ENCODE data around the gene SRF. TPM values are rescaled to one million over a fixed set of nuclear protein-coding genes. Genes with fewer than 3 reads are reported as not detected.

SRF gene
- polyA plus RNA-seq, 3 donors: 27.6 to 32.8 (median 31.5) TPM

DNA sequence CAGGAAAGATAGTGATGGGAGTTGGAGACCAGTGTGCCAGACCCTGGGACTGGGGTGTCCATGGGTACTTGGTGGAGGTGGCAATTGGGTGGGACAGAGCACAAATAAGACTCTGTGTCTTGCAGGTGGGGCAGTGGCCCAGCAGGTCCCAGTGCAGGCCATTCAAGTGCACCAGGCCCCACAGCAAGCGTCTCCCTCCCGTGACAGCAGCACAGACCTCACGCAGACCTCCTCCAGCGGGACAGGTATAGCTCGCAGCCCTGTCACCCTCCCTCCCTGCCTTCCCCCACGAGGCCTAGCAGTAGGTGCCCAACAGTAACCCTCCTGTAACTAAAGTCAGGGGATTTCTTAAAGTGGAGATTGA lies 5.3 kb downstream of the SRF start:
- no peak for DNase-seq (ENCODE audit: extremely low read depth in 1 of 11, low read depth in 9 of 11, low spot score in 4 of 11)

DNA sequence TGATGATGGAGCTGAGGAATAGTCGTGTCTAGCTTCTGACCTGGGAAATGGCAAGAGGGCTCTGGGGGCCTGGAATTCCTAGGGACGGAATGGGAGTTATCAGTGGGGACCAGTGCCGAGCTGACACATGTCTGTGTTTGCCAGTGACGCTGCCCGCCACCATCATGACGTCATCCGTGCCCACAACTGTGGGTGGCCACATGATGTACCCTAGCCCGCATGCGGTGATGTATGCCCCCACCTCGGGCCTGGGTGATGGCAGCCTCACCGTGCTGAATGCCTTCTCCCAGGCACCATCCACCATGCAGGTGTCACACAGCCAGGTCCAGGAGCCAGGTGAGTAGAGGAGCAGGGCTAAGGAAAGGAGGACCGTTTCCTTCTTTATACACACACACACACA lies 7.1 kb downstream of the SRF start:
- DNase-seq (ENCODE audit: extremely low read depth in 1 of 11, low read depth in 9 of 11, low spot score in 4 of 11): no peak

GRCh38 chr6:43178951-43179830 lies 8.1 kb downstream of the SRF start:
- no peak for DNase-seq (ENCODE audit: extremely low read depth in 1 of 11, low read depth in 9 of 11, low spot score in 4 of 11)

DNA sequence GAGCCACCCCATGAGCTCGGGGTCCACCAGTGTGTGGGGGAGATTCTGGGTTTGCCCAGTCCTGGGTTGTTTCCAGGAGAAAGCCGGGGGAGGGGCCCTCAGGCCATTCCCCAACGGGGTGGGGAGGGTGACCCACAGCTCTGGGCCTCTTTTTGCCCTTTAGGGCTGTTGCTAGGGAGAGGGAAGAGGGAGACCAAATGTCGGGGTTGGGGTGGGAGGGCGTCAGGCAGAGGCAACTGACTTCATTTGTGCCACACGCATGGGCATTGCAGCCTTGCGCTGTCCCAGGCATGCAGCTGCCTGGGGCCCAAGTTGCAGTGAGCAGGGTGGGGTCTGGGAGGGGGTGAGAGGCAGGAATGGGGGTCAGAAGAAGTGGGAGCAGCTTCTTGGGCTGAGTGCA lies 9.0 kb downstream of the SRF start:
- DNase-seq (ENCODE audit: extremely low read depth in 1 of 11, low read depth in 9 of 11, low spot score in 4 of 11): no peak

DNA sequence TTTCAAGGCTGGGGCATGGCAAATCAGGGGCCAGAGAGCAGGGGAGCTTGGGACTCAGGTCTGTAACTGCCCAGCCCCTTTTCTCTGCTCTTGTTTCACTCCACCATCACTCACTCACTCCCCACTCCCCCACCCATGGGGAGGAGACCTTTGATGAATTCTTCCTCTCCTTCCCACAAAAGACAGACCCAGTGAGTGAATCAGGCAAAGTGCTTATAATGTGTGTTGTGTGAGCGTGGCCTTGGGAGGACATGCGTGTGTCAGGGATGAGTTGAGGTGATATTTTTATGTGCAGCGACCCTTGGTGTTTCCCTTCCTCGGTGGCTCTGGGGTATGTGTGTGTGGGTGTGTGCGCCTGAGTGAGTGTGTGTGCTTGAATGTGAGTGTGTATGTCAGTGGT lies 9.9 kb downstream of the SRF start:
- DNase-seq (ENCODE audit: extremely low read depth in 1 of 11, low read depth in 9 of 11, low spot score in 4 of 11): no peak

DNA sequence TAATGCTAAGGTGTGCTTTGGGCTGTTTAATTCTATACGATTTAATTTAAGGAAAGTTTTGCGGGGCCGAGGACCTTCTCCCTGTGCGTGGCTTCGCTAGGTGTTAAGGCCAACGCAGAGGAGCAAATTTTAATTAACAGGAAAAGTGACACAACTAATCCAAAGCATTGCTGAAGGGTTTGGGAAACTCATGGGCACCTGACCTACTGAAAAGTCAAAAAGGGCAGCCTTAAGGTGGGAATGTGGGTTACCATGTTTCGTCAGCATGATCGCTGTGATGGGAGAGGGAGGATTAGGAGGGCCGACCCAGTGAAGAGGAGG lies 10.5 kb downstream of the SRF start:
- DNase-seq (ENCODE audit: extremely low read depth in 1 of 11, low read depth in 9 of 11, low spot score in 4 of 11): no peak

GRCh38 chr6:43181942-43182860 lies 11.1 kb downstream of the SRF start, which contains the start of gene CUL9:
CUL9 (plus strand) TSS chr6:43182196; CDS start chr6:43184311, 2,115 bp downstream.
- peak in 9 of 11 donors; percentile 60 to 79 (median 71) for DNase-seq (ENCODE audit: extremely low read depth in 1 of 11, low read depth in 9 of 11, low spot score in 4 of 11)

DNA sequence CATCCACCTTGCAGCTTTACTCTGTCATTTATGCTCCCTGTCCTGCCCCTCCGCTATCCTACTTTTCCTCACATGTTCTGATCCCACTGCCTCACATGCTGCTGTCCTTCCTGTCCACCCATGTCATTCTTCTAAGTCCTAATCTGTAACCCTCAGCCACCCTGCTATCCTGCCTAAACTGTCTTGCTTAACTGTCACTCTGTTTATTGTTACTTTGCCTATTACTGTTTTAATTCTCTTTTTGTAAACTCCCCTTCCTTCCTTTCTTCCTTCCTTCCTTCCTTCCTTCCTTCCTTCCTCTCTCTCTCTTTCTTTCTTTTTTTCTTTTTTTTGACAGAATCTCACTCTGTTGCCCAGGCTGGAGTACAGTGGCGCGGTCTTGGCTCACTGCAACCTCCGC lies 12.4 kb downstream of the SRF start:
- no peak for DNase-seq (ENCODE audit: extremely low read depth in 1 of 11, low read depth in 9 of 11, low spot score in 4 of 11)

GRCh38 chr6:43184268-43184985 lies 13.4 kb downstream of the SRF start:
- DNase-seq (ENCODE audit: extremely low read depth in 1 of 11, low read depth in 9 of 11, low spot score in 4 of 11): no peak

- no peak for DNase-seq (ENCODE audit: extremely low read depth in 1 of 11, low read depth in 9 of 11, low spot score in 4 of 11)
Measured at GRCh38 chr6:43185391-43185985, 14.4 kb downstream of the SRF start.

GRCh38 chr6:43186019-43186418 lies 14.9 kb downstream of the SRF start:
- DNase-seq (ENCODE audit: extremely low read depth in 1 of 11, low read depth in 9 of 11, low spot score in 4 of 11): no peak

GRCh38 chr6:43186706-43187105 lies 15.6 kb downstream of the SRF start:
- no peak for DNase-seq (ENCODE audit: extremely low read depth in 1 of 11, low read depth in 9 of 11, low spot score in 4 of 11)

- no peak for DNase-seq (ENCODE audit: extremely low read depth in 1 of 11, low read depth in 9 of 11, low spot score in 4 of 11)
Measured at GRCh38 chr6:43187821-43188220, 16.8 kb downstream of the SRF start.

GRCh38 chr6:43188426-43188825 lies 17.4 kb downstream of the SRF start:
- DNase-seq (ENCODE audit: extremely low read depth in 1 of 11, low read depth in 9 of 11, low spot score in 4 of 11): no peak

GRCh38 chr6:43189776-43190304 lies 18.8 kb downstream of the SRF start:
- no peak for DNase-seq (ENCODE audit: extremely low read depth in 1 of 11, low read depth in 9 of 11, low spot score in 4 of 11)

GRCh38 chr6:43192911-43193310 lies 21.8 kb downstream of the SRF start:
- DNase-seq (ENCODE audit: extremely low read depth in 1 of 11, low read depth in 9 of 11, low spot score in 4 of 11): no peak

DNA sequence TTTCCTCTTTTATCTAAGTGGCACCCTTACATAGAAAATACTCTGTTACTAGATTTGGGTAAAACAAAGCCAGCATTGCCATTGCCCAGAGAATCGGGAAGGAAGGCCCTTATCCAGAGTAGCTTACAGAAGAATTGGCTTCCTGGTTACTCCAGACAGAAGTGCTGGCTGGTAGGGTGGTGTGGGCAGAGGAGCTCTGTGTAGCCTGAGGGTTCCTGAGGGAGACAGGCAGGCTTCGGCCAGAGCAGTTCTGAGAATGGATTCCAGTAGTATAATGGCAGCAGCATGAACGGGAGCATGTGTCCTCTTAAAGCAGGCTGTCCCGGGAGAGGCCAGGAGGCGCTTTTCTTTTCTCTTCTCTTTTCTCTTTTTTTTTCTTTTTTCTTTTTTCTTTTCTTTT lies 22.9 kb downstream of the SRF start:
- no peak for DNase-seq (ENCODE audit: extremely low read depth in 1 of 11, low read depth in 9 of 11, low spot score in 4 of 11)

GRCh38 chr6:43196337-43196736 lies 25.3 kb downstream of the SRF start:
- no peak for DNase-seq (ENCODE audit: extremely low read depth in 1 of 11, low read depth in 9 of 11, low spot score in 4 of 11)

- DNase-seq (ENCODE audit: extremely low read depth in 1 of 11, low read depth in 9 of 11, low spot score in 4 of 11): no peak
Measured at GRCh38 chr6:43199912-43200311, 28.8 kb downstream of the SRF start.

Measured in renal cortex interstitium (tissue), 11 donors.